Osteocyte (in vitro differentiated cells): ENCODE data around the gene GSC. TPM values are rescaled to one million over a fixed set of nuclear protein-coding genes. Genes with fewer than 3 reads are reported as not detected.
A peak's percentile ranks its signal among the peaks of the same experiment; 100 is the strongest.

Source experiments
- DNase-seq: peaks from one replicate; pipeline ENCODE4 v3.0.0; 2021; ENCODE audit warnings: mixed read lengths; ENCODE audit not compliant: unreplicated experiment; ENCODE audit errors: extremely low spot score
- H3K27ac Mint-ChIP-seq: one replicate; pipeline ENCODE4 v1.8.0; 2021; ENCODE audit warnings: mild to moderate bottlenecking, mixed read lengths; ENCODE audit not compliant: unreplicated experiment
- H3K27me3 Mint-ChIP-seq: one replicate; pipeline ENCODE4 v1.8.0; 2021; ENCODE audit warnings: mixed read lengths; ENCODE audit not compliant: unreplicated experiment
- H3K36me3 Mint-ChIP-seq: one replicate; pipeline ENCODE4 v1.8.0; 2021; ENCODE audit warnings: mixed read lengths; ENCODE audit not compliant: unreplicated experiment
- H3K4me1 Mint-ChIP-seq: one replicate; pipeline ENCODE4 v1.8.0; 2021; ENCODE audit warnings: mixed read lengths; ENCODE audit not compliant: unreplicated experiment
- H3K4me3 Mint-ChIP-seq: one replicate; pipeline ENCODE4 v1.8.0; 2021; ENCODE audit warnings: mild to moderate bottlenecking, moderate library complexity, mixed read lengths; ENCODE audit not compliant: unreplicated experiment
- H3K9me3 Mint-ChIP-seq: one replicate; pipeline ENCODE4 v1.8.0; 2021; ENCODE audit warnings: mixed read lengths; ENCODE audit not compliant: unreplicated experiment
- CTCF ChIP-seq: fragments of 200-600 bp; sonication (generic); IDR thresholded peaks from 2 replicates; pipeline ENCODE4 v1.5.0; 2021; ENCODE audit warnings: antibody characterized with exemption, mild to moderate bottlenecking, moderate library complexity
- total RNA-seq: library from RNA; stranded (reverse); gene quantifications from 2 replicates; pipeline ENCODE4 v1.2.1, GENCODE V29; 2021

The GSC gene
- total RNA-seq, 1 donor from 2014 or later, result not detected

DNA sequence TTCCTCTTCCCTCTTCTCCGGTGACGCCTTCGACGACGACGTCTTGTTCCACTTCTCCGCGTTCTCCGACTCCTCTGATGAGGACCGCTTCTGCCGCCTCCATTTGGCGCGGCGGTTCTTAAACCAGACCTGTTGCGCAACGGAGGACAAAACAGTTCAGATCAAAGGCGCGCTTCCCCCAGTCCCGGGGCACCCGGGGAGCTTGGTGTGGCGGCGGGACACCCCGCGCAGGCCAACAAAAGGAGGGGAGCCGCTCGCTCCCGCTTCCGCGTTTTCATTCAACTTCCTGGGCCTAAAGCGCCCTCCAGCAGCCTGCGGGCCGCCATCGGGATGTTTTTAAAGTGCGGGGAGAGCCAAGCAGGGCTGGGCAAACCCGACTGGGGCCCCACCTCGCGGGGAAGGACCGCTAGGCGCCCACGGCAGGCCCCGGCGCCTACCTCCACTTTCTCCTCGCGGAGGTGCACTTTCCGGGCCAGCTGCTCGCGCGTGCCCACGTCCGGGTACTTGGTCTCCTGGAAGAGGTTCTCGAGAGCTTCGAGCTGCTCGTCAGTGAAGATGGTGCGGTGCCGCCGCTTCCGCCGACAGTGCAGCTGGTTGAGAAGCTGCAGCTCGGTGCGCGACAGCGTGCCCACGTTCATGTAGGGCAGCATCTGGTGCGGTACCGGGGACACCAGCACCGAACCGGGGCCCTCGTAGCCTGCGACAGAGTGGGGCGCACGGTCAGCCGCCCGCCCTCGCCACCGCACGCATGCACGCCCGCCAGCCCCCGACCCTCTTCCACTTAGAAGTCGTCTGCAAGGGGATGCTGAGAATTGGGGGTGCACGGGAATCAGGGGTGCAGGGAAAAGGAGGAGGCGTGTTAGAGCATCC is 1.2 kb downstream of the GSC start:
- no peak for TF ChIP-seq CTCF
- Mint-ChIP-seq H3K36me3 (no peaks in the 10 kb centered on the region), H3K27me3 (peaks cover 89% of the 10 kb centered on the region), H3K4me3 (peak overlapping the region; percentile 73), H3K27ac (no peak overlapping the region), H3K4me1 (peaks cover 23% of the 10 kb centered on the region), H3K9me3 (no peaks in the 10 kb centered on the region)
- DNase-seq, result no peak

GRCh38 chr14:94768141-94768520 is 1.8 kb downstream of the GSC start:
- H3K27ac Mint-ChIP-seq, result no peak overlapping the region
- TF ChIP-seq CTCF, result no peak
- no peaks in the 10 kb centered on the region for H3K36me3 Mint-ChIP-seq
- peak overlapping the region; percentile 73 for H3K4me3 Mint-ChIP-seq
- H3K9me3 Mint-ChIP-seq, result no peaks in the 10 kb centered on the region
- peaks cover 89% of the 10 kb centered on the region for H3K27me3 Mint-ChIP-seq
- peaks cover 17% of the 10 kb centered on the region for H3K4me1 Mint-ChIP-seq
- no peak for DNase-seq

DNA sequence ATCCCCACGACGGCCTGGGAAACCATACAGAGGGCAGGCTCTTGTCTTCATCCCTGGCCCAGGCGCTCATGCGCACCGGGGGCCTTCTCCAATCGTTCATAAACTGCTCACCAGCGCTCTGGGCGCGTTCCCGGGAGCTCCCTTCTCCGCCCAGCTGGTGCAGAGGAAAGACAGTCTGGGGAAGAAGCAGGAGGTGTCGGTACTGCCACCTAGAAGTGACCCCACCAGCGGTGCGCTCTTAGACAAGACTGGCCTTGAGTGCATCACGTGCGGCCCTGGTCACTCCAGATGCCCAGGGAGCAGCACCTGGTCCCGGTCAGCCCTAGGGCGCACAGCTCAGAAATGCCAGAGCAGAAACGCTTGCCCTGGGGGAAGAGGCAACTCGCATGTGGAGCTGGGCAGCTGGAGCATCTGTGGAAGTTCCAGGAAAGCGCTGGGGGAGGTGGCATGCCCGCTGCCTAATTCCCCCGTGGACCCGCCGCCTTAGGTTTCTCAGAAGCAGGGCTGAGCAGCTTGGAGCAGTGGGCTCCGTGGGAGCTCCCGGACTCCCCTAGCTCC is 2.5 kb downstream of the GSC start:
- no peak overlapping the region for H3K27ac Mint-ChIP-seq
- H3K4me3 Mint-ChIP-seq, result no peak overlapping the region
- H3K36me3 Mint-ChIP-seq, result no peaks in the 10 kb centered on the region
- H3K27me3 Mint-ChIP-seq, result peaks cover 89% of the 10 kb centered on the region
- no peaks in the 10 kb centered on the region for H3K9me3 Mint-ChIP-seq
- TF ChIP-seq CTCF, result no peak
- H3K4me1 Mint-ChIP-seq, result peaks cover 15% of the 10 kb centered on the region
- no peak for DNase-seq

GRCh38 chr14:94764573-94764972 is 5.3 kb downstream of the GSC start:
- H3K27me3 Mint-ChIP-seq, result peaks cover 81% of the 10 kb centered on the region

More at GRCh38 chr14:94764573-94764972, 5.3 kb downstream of the GSC start:
- no peak overlapping the region for H3K4me3 Mint-ChIP-seq
- H3K27ac Mint-ChIP-seq, result no peak overlapping the region
- TF ChIP-seq CTCF, result no peak
- H3K4me1 Mint-ChIP-seq, result peaks cover 10% of the 10 kb centered on the region
- H3K36me3 Mint-ChIP-seq, result no peaks in the 10 kb centered on the region
- no peak for DNase-seq
- no peaks in the 10 kb centered on the region for H3K9me3 Mint-ChIP-seq
